H54 (cell line): ENCODE data around the gene DDX10.

ENCODE experiments used
- DNase-seq: peaks from one replicate; pipeline ENCODE4 v3.0.0; 2011; ENCODE audit warnings: low spot score, mixed read lengths; ENCODE audit not compliant: insufficient read length
- FAIRE-seq: peaks from 3 replicates; lab custom pipeline; 2011; peaks lifted over from hg19 to GRCh38; lab: Jason Lieb, UNC
- POLR2A ChIP-seq: IDR thresholded peaks from 2 replicates; pipeline ENCODE4 v1.6.1; 2011; ENCODE audit warnings: low read depth, mild to moderate bottlenecking, low read length

DDX10 gene

GRCh38 chr11:108906826-108907225 is 242.0 kb downstream of the DDX10 start:
- no peak for FAIRE-seq
- DNase-seq, result no peak
- no peak for TF ChIP-seq POLR2A

DNA sequence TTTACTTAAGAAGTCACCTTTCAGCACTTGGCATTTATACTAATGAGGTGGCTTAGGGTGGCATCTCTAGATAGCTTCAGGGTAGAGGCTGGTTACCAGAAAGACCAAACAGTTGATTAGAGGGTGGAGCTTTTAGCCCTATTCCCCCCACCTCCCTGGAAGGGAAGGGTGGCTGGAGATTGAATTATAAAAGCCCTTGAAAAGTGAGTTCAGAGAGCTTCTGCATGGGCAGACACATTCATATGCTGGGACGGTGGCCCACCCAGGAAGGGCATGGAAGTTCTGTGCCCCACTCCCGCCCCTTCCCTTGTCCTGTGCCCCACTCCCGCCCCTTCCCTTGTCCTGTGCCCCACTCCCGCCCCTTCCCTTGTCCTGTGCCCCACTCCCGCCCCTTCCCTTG is 244.2 kb downstream of the DDX10 start:
- DNase-seq (no peak), FAIRE-seq (no peak)
- no peak for TF ChIP-seq POLR2A

- no peak for TF ChIP-seq POLR2A
- no peak for FAIRE-seq
- DNase-seq, result no peak
These were observed 245.1 kb downstream of the DDX10 start for GRCh38 chr11:108909921-108910320.

GRCh38 chr11:108912581-108912980 is 247.7 kb downstream of the DDX10 start:
- TF ChIP-seq POLR2A, result no peak
- no peak for DNase-seq
- FAIRE-seq, result no peak

- TF ChIP-seq POLR2A, result no peak
- DNase-seq (no peak), FAIRE-seq (no peak)
These were observed 248.3 kb downstream of the DDX10 start for GRCh38 chr11:108913204-108913603.

- TF ChIP-seq POLR2A, result no peak
- DNase-seq, result no peak
- no peak for FAIRE-seq
These were observed 249.3 kb downstream of the DDX10 start for GRCh38 chr11:108914211-108914610.

DNA sequence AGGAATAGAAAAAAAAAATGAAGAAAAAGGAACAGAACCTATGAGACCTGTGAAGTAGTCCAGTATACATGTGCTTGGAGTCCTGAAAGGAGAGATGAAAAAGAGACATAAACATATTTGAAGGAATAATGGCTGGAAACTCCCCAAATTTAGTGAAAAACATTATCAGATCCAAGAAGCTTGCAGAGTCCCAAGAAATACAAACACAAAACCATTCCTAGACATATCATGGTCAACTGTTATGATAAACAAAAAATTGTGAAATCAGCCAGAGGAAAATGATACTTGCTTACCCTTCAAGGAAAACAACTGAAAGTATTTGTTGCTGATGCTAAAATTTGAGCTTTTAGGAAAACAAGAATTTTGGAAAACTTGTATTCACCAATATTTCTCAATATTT is 250.1 kb downstream of the DDX10 start:
- FAIRE-seq, result no peak
- no peak for DNase-seq
- TF ChIP-seq POLR2A, result no peak

DNA sequence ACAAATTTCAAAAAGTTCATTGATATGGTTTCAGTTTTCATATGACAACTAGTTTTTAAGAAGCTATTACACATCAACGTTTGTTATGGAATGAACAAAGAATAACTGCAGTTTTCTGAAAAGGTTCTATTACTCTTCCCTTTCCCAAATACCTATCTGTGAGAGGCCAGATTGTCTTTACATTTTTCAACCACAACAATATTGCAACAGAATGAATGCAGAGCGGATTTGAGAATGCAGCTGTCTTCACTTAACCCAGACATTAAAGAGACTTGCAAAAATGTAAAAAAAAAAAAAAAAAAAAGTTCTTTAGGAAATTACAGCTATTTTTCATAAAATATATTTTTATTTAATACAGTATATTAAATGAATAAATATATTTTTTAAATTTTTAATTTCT is 250.8 kb downstream of the DDX10 start:
- DNase-seq (no peak), FAIRE-seq (no peak)
- TF ChIP-seq POLR2A, result no peak

- DNase-seq (no peak), FAIRE-seq (no peak)
- TF ChIP-seq POLR2A, result no peak
These were observed 251.4 kb downstream of the DDX10 start for GRCh38 chr11:108916290-108916689.

DNA sequence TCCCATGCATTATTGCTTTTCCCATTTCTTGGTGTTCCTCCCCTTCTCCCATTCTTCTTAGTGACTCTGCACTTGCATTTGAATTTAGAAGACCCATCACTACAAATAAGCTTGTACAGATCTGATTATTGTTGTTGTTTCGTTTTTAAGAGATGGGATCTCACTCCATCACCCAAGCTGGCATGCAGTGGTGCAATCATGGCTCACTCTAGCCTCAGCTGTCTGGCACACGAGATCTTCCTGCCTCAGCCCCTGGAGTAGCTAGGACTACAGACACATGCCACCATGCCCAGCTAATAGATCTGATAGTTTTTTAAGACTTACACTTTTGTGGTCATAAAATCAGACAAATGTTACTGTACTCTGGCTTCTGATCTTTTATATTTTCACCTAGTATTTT is 252.1 kb downstream of the DDX10 start:
- FAIRE-seq (peak; percentile 27), DNase-seq (no peak)
- TF ChIP-seq POLR2A, result no peak

- DNase-seq, result no peak
- no peak for FAIRE-seq
- no peak for TF ChIP-seq POLR2A
These were observed 256.3 kb downstream of the DDX10 start for GRCh38 chr11:108921211-108921610.

DNA sequence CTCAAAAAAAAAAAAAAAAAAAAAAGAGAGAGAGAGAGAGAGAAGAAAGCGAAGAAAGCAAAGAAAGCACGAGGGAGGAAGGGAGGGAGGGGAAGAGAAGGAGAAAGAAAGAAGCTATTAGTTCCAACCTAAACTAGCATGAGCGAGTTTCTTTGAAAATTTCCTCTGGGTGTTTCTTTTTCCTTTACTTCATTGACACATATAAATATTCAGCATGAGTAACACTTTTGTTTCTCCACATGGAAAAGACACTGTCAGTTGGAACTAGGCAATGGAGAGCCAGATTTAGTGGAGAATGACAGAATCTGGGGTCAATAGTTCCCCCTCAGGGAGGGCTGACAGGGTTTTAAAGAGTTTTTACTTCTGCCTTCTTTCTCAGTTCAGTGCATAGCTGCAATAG is 257.4 kb downstream of the DDX10 start:
- no peak for FAIRE-seq
- no peak for TF ChIP-seq POLR2A

GRCh38 chr11:108923413-108923812 is 258.5 kb downstream of the DDX10 start:
- FAIRE-seq (no peak), DNase-seq (no peak)
- no peak for TF ChIP-seq POLR2A

More for the DNA sequence above, 257.4 kb downstream of the DDX10 start:
- no peak for DNase-seq

GRCh38 chr11:108926171-108926840 is 261.4 kb downstream of the DDX10 start:
- no peak for TF ChIP-seq POLR2A
- DNase-seq (no peak), FAIRE-seq (no peak)

- TF ChIP-seq POLR2A, result no peak
- no peak for DNase-seq
- no peak for FAIRE-seq
These were observed 262.1 kb downstream of the DDX10 start for GRCh38 chr11:108926841-108927577.
